ENCODE data around the gene MYH14. TPM values are rescaled to one million over a fixed set of nuclear protein-coding genes. Genes with fewer than 3 reads are reported as not detected.

The MYH14 gene
- total RNA-seq, 1 experiment from 2014 or later = 0.84 TPM

- Histone ChIP-seq H3K4me3 (ENCODE audit: low read depth, low read length, poor library complexity, severe bottlenecking) (peak overlapping the region; percentile 41), H3K27me3 (replicated peaks; ENCODE audit: insufficient read depth, low read depth, low read length, poor library complexity) (peaks cover 20% of the 10 kb centered on the region), H3K36me3 (ENCODE audit: insufficient read depth, low read length, poor library complexity, severe bottlenecking) (no peaks in the 10 kb centered on the region), H3K4me1 (ENCODE audit: insufficient read depth, low read length, poor library complexity, severe bottlenecking) (peaks cover 9% of the 10 kb centered on the region), H3K27ac (ENCODE audit: low read depth, low read length, poor library complexity, severe bottlenecking) (no peak overlapping the region), H3K9me3 (ENCODE audit: low read depth, low read length, poor library complexity, severe bottlenecking) (no peaks in the 10 kb centered on the region)
- TF ChIP-seq, protein P1, sequence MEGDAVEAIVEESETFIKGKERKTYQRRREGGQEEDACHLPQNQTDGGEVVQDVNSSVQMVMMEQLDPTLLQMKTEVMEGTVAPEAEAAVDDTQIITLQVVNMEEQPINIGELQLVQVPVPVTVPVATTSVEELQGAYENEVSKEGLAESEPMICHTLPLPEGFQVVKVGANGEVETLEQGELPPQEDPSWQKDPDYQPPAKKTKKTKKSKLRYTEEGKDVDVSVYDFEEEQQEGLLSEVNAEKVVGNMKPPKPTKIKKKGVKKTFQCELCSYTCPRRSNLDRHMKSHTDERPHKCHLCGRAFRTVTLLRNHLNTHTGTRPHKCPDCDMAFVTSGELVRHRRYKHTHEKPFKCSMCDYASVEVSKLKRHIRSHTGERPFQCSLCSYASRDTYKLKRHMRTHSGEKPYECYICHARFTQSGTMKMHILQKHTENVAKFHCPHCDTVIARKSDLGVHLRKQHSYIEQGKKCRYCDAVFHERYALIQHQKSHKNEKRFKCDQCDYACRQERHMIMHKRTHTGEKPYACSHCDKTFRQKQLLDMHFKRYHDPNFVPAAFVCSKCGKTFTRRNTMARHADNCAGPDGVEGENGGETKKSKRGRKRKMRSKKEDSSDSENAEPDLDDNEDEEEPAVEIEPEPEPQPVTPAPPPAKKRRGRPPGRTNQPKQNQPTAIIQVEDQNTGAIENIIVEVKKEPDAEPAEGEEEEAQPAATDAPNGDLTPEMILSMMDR (conservative IDR thresholded peaks at IDR 0.05; ENCODE audit: low read depth, low read length) = no peak
- TF ChIP-seq EZH2 (IDR thresholded peaks at IDR 0.05; ENCODE audit: borderline replicate concordance, low read depth, low read length, poor library complexity, severe bottlenecking) = no peak
- intact Hi-C loops (cut with micrococcal nuclease; ENCODE audit: unreplicated experiment) = no loop called here
- no peak for DNase-seq (ENCODE audit: low spot score)
- ChIA-PET POLR2A (ENCODE audit: low non-redundant PET) (no interaction called here), CTCF (interaction anchor here (0.7 kb wide), 1 partner anchor 195 kb away, joined by 8 read pairs; no protein-coding TSS in a partner anchor)
- no TSS peak for BruUV-seq (replicated peaks)
These were observed 128.0 kb downstream of the MYH14 start for GRCh38 chr19:50331221-50331993.

GRCh38 chr19:50331994-50332243 is 128.5 kb downstream of the MYH14 start:
- intact Hi-C loops (cut with micrococcal nuclease; ENCODE audit: unreplicated experiment) = no loop called here
- peaks cover 9% of the 10 kb centered on the region for H3K4me1 ChIP-seq (ENCODE audit: insufficient read depth, low read length, poor library complexity, severe bottlenecking)
- no peak overlapping the region for H3K27ac ChIP-seq (ENCODE audit: low read depth, low read length, poor library complexity, severe bottlenecking)
- H3K4me3 ChIP-seq (ENCODE audit: low read depth, low read length, poor library complexity, severe bottlenecking) = no peak overlapping the region
- peaks cover 15% of the 10 kb centered on the region for H3K27me3 ChIP-seq (replicated peaks; ENCODE audit: insufficient read depth, low read depth, low read length, poor library complexity)
- no TSS peak for BruUV-seq (replicated peaks)
- no peaks in the 10 kb centered on the region for H3K9me3 ChIP-seq (ENCODE audit: low read depth, low read length, poor library complexity, severe bottlenecking)
- H3K36me3 ChIP-seq (ENCODE audit: insufficient read depth, low read length, poor library complexity, severe bottlenecking) = no peaks in the 10 kb centered on the region
- CTCF ChIA-PET = no interaction called here
- POLR2A ChIA-PET (ENCODE audit: low non-redundant PET) = no interaction called here
- TF ChIP-seq EZH2 (IDR thresholded peaks at IDR 0.05; ENCODE audit: borderline replicate concordance, low read depth, low read length, poor library complexity, severe bottlenecking) = no peak
- TF ChIP-seq, protein P1 (conservative IDR thresholded peaks at IDR 0.05; ENCODE audit: low read depth, low read length) = no peak
- no peak for DNase-seq (ENCODE audit: low spot score)

- Histone ChIP-seq H3K9me3 (ENCODE audit: low read depth, low read length, poor library complexity, severe bottlenecking) (no peaks in the 10 kb centered on the region), H3K27me3 (replicated peaks; ENCODE audit: insufficient read depth, low read depth, low read length, poor library complexity) (peaks cover 9% of the 10 kb centered on the region), H3K4me1 (ENCODE audit: insufficient read depth, low read length, poor library complexity, severe bottlenecking) (peaks cover 9% of the 10 kb centered on the region), H3K4me3 (ENCODE audit: low read depth, low read length, poor library complexity, severe bottlenecking) (peak overlapping the region; percentile 42), H3K27ac (ENCODE audit: low read depth, low read length, poor library complexity, severe bottlenecking) (no peak overlapping the region), H3K36me3 (ENCODE audit: insufficient read depth, low read length, poor library complexity, severe bottlenecking) (no peaks in the 10 kb centered on the region)
- ChIA-PET POLR2A (ENCODE audit: low non-redundant PET) (no interaction called here), CTCF (no interaction called here)
- no TSS peak for BruUV-seq (replicated peaks)
- DNase-seq (ENCODE audit: low spot score) = no peak
- intact Hi-C loops (cut with micrococcal nuclease; ENCODE audit: unreplicated experiment) = no loop called here
- TF ChIP-seq EZH2 (IDR thresholded peaks at IDR 0.05; ENCODE audit: borderline replicate concordance, low read depth, low read length, poor library complexity, severe bottlenecking) = no peak
- TF ChIP-seq, protein P1 (conservative IDR thresholded peaks at IDR 0.05; ENCODE audit: low read depth, low read length) = no peak
These were observed 129.0 kb downstream of the MYH14 start for GRCh38 chr19:50332244-50333038.

Data from A673 (cell line).